Measurements from ENCODE around the gene CPT1A. TPM values are rescaled to one million over a fixed set of nuclear protein-coding genes. Genes with fewer than 3 reads are reported as not detected.

The CPT1A gene
- polyA plus RNA-seq, 1 of the 3 experiments (the other 2 are of a cell fraction) = 31.2 TPM

GRCh38 chr11:68847395-68847794 lies 5.7 kb upstream of the CPT1A start:
- 50% methylated on average over 4 of the region's 4 CpGs for whole genome bisulfite sequencing (ENCODE audit: low lambda C conversion rate)
- H3K9me3 ChIP-seq = no peaks in the 10 kb centered on the region
- no peaks in the 10 kb centered on the region for H3K4me1 ChIP-seq (ENCODE audit: control insufficient read depth in 1 of 2, insufficient read depth in 2 of 2, low read depth in 1 of 2, low read length in 1 of 2)
- no peak overlapping the region for H3K9ac ChIP-seq
- no peak overlapping the region for H2AFZ ChIP-seq (ENCODE audit: low read depth)
- peaks cover 5% of the 10 kb centered on the region for H3F3A ChIP-seq (replicated peaks; ENCODE audit: insufficient read depth)
- no peaks in the 10 kb centered on the region for H3K27me3 ChIP-seq (ENCODE audit: insufficient read depth)
- CTCF ChIA-PET = interaction anchor here (1.1 kb wide), 1 partner anchor 43 kb away, joined by 6 read pairs; no protein-coding TSS in a partner anchor
- no peaks in the 10 kb centered on the region for H4K20me1 ChIP-seq (ENCODE audit: insufficient read depth)
- TF ChIP-seq RAD21 (IDR thresholded peaks at IDR 0.05; ENCODE audit: low read length) = no peak
- no peak for TF ChIP-seq CTCF (IDR thresholded peaks at IDR 0.05)
- no peak for TF ChIP-seq USF1 (IDR thresholded peaks at IDR 0.05; ENCODE audit: borderline replicate concordance, low read depth)
- no peak for TF ChIP-seq REST (IDR thresholded peaks at IDR 0.05; ENCODE audit: low read depth, low read length)
- TF ChIP-seq POLR2AphosphoS5 (IDR thresholded peaks at IDR 0.05; ENCODE audit: low read depth, low read length) = no peak
- TF ChIP-seq MXI1 (IDR thresholded peaks at IDR 0.05; ENCODE audit: low read depth, low read length) = no peak
- no peak for TF ChIP-seq RFX5 (IDR thresholded peaks at IDR 0.05; ENCODE audit: low read length)
- TF ChIP-seq TEAD4 (IDR thresholded peaks at IDR 0.05; ENCODE audit: borderline replicate concordance, insufficient read depth) = no peak
- no peak for TF ChIP-seq USF2 (IDR thresholded peaks at IDR 0.05; ENCODE audit: borderline replicate concordance, low read depth, low read length)
- no peak for TF ChIP-seq EP300 (IDR thresholded peaks at IDR 0.05; ENCODE audit: borderline replicate concordance in 1 of 2, low read depth in 1 of 2, low read length in 1 of 2)
- TF ChIP-seq EZH2phosphoT487 (IDR thresholded peaks at IDR 0.05; ENCODE audit: borderline replicate concordance, low read depth) = no peak
- no peak for TF ChIP-seq NRF1 (IDR thresholded peaks at IDR 0.05; ENCODE audit: low read depth, low read length)
- no peak for TF ChIP-seq YY1 (IDR thresholded peaks at IDR 0.05; ENCODE audit: low read depth)
- no peaks in the 10 kb centered on the region for H3K36me3 ChIP-seq (replicated peaks in 1 of 2; ENCODE audit: control insufficient read depth in 1 of 2, insufficient read depth in 2 of 2, low read length in 1 of 2)
- POLR2A ChIA-PET = no interaction called here
- no peak overlapping the region for H3K4me3 ChIP-seq (ENCODE audit: low read depth in 2 of 2, low read length in 1 of 2)
- no peaks in the 10 kb centered on the region for H3K9me2 ChIP-seq
- H3K27ac ChIP-seq (ENCODE audit: low read depth in 2 of 2, low read length in 1 of 2) = no peak overlapping the region
- H3K4me2 ChIP-seq = no peak overlapping the region
- no peaks in the 10 kb centered on the region for H3K79me2 ChIP-seq (ENCODE audit: insufficient read depth)
- DNase-seq = no peak

Data from SK-N-SH (cell line).